22Rv1 (cell line): ENCODE measurements around the gene CLMN.

Source experiments
- CTCF ChIP-seq: fragments of 450-650 bp; IDR thresholded peaks from 2 replicates; pipeline ENCODE4 v1.5.1; 2017; ENCODE audit warnings: mild to moderate bottlenecking
- ZFX ChIP-seq: fragments of 450-650 bp; IDR thresholded peaks from 2 replicates; pipeline ENCODE4 v1.6.1; 2017; ENCODE audit warnings: antibody characterized with exemption, borderline replicate concordance

GRCh38 chr14:95133282-95133681, 186.4 kb downstream of the CLMN start:
- TF ChIP-seq CTCF (no peak), ZFX (no peak)
